Endothelial cell of umbilical vein (primary cell): ENCODE measurements around the gene FBP2. TPM values are rescaled to one million over a fixed set of nuclear protein-coding genes. Genes with fewer than 3 reads are reported as not detected.

Experiments
- BruUV-seq: library from RNA; stranded (reverse); fragments of 400-500 nt; replicated peaks from 2 replicates; lab custom pipeline; 2021; lab: Mats Ljungman, UMichigan
- CTCF ChIA-PET: fragments of 300-600, 350-600 bp; sonication (Branson Sonifier 250); formaldehyde crosslinking; loops from one replicate; lab custom pipeline; 2021; ENCODE audit warnings: antibody characterized with exemption, inconsistent platforms; lab: Charles Lee
- POLR2A ChIA-PET: fragments of 300-600, 350-600 bp; sonication (Branson Sonifier 250); formaldehyde crosslinking; loops from one replicate; lab custom pipeline; 2021; ENCODE audit warnings: antibody characterized with exemption, inconsistent platforms; lab: Charles Lee
- DNase-seq: peaks from one replicate; pipeline ENCODE4 v3.0.0-alpha.2; 2011; ENCODE audit warnings: low read depth, low spot score
- FAIRE-seq: peaks from 2 replicates; lab custom pipeline; 2011; peaks lifted over from hg19 to GRCh38; lab: Jason Lieb, UNC
- H2AFZ ChIP-seq: 2 replicates; pipeline ENCODE4 v1.6.0; 2012; ENCODE audit warnings: low read depth, low read length, control low read depth, inconsistent platforms
- H3K27ac ChIP-seq: 2 replicates; pipeline ENCODE4 v1.5.1; 2011; ENCODE audit warnings: low read depth, mild to moderate bottlenecking, control low read depth, low read length, moderate library complexity; ENCODE audit not compliant: insufficient read depth
- H3K27me3 ChIP-seq, 2 experiments: 2 replicates each; pipeline versions ENCODE4 v1.6.0 to v1.6.1; 2011; ENCODE audit warnings: low read length in 2 of 2, mixed read lengths in 1 of 2; ENCODE audit not compliant: control insufficient read depth in 2 of 2, insufficient read depth in 2 of 2
- H3K36me3 ChIP-seq, 2 experiments: 2 replicates in 1 of 2; 3 replicates in 1 of 2; pipeline ENCODE4 v1.5.1; 2011; ENCODE audit warnings: low read length in 2 of 2, mild to moderate bottlenecking in 1 of 2, moderate library complexity in 1 of 2; ENCODE audit not compliant: control insufficient read depth in 2 of 2, insufficient read depth in 2 of 2; ENCODE audit errors: extremely low read depth in 1 of 2
- H3K4me1 ChIP-seq: 3 replicates; pipeline ENCODE4 v1.5.1; 2011; ENCODE audit warnings: mild to moderate bottlenecking, low read length; ENCODE audit not compliant: control insufficient read depth, insufficient read depth; ENCODE audit errors: extremely low read depth
- H3K4me2 ChIP-seq: 2 replicates; pipeline ENCODE4 v1.6.1; 2011; ENCODE audit warnings: low read length, control low read depth, mixed read lengths; ENCODE audit not compliant: insufficient read depth
- H3K4me3 ChIP-seq, 3 experiments: fragments of 200-600 bp in 1 of 3; sonication (generic), shearing (Covaris generic) in 1 of 3; replicated peaks in 1 of 3; 2 replicates each; pipeline ENCODE4 v1.5.1; 2011 to 2016; ENCODE audit warnings: control low read depth in 3 of 3, low read length in 3 of 3, mild to moderate bottlenecking in 2 of 3, inconsistent platforms in 1 of 3, low read depth in 1 of 3, moderate library complexity in 1 of 3; ENCODE audit not compliant: insufficient read depth in 1 of 3
- H3K79me2 ChIP-seq: 2 replicates; pipeline ENCODE4 v1.6.0; 2012; ENCODE audit warnings: low read length, inconsistent platforms; ENCODE audit not compliant: control insufficient read depth, insufficient read depth
- H3K9ac ChIP-seq: replicated peaks from 2 replicates; pipeline ENCODE3; 2011; ENCODE audit warnings: low read length, control low read depth; ENCODE audit not compliant: insufficient read depth; ENCODE audit errors: extremely low read depth
- H3K9me1 ChIP-seq: replicated peaks from 3 replicates; pipeline ENCODE4 v1.6.0; 2011; ENCODE audit warnings: mild to moderate bottlenecking, low read length; ENCODE audit not compliant: control insufficient read depth, insufficient read depth; ENCODE audit errors: extremely low read depth
- H3K9me3 ChIP-seq: replicated peaks from 2 replicates; pipeline ENCODE4 v1.5.1; 2012; ENCODE audit warnings: low read length, inconsistent platforms; ENCODE audit not compliant: control insufficient read depth, insufficient read depth
- H4K20me1 ChIP-seq: replicated peaks from 2 replicates; pipeline ENCODE3; 2011; ENCODE audit warnings: mild to moderate bottlenecking, low read length; ENCODE audit not compliant: control insufficient read depth, insufficient read depth; ENCODE audit errors: extremely low read depth
- EZH2 ChIP-seq: IDR thresholded peaks from 2 replicates; pipeline ENCODE4 v1.6.1; 2012; ENCODE audit warnings: borderline replicate concordance, low read depth, mild to moderate bottlenecking, moderate library complexity, low read length, inconsistent platforms; ENCODE audit not compliant: severe bottlenecking
- FOS ChIP-seq: IDR thresholded peaks from 2 replicates; pipeline ENCODE4 v1.6.1; 2011; ENCODE audit warnings: mild to moderate bottlenecking, low read length, moderate library complexity, borderline replicate concordance; ENCODE audit not compliant: insufficient read depth
- GATA2 ChIP-seq: IDR thresholded peaks from 2 replicates; pipeline ENCODE4 v1.7.0; 2011; ENCODE audit warnings: low read depth, mild to moderate bottlenecking, moderate library complexity, mixed read lengths, low read length; ENCODE audit not compliant: insufficient read length, insufficient read depth
- JUN ChIP-seq: IDR thresholded peaks from 2 replicates; pipeline ENCODE4 v1.6.1; 2011; ENCODE audit warnings: borderline replicate concordance, low read depth; ENCODE audit not compliant: insufficient read length, insufficient read depth
- MYC ChIP-seq: IDR thresholded peaks from one replicate; pipeline ENCODE4 v1.6.1; 2011; ENCODE audit warnings: mild to moderate bottlenecking, low read depth, low read length
- POLR2A ChIP-seq: IDR thresholded peaks from 2 replicates; pipeline ENCODE4 v1.6.1; 2012; ENCODE audit warnings: low read depth, mild to moderate bottlenecking, control low read depth, low read length
- POLR2AphosphoS5 ChIP-seq: IDR thresholded peaks from 2 replicates; pipeline ENCODE4 v1.6.1; 2012; ENCODE audit warnings: low read depth, mild to moderate bottlenecking, control low read depth, low read length, moderate library complexity; ENCODE audit not compliant: insufficient read depth
- dilution Hi-C: fragments of 300-500 bp; cut with MboI; formaldehyde crosslinking; loops from one replicate; pipeline ENCODE4 v1.15.0; 2019; ENCODE audit warnings: low sequenced_read_pairs; ENCODE audit not compliant: extremely low pct_ligation_motif_present
- intact Hi-C: fragments of 100-400 bp; cut with micrococcal nuclease; formaldehyde crosslinking; loops from one replicate; pipeline ENCODE4 v1.10.0; 2022
- polyA plus RNA-seq, 4 experiments: library from polyadenylated mRNA; depleted of rRNA in 3 of 4; stranded (reverse) in 3 of 4; unstranded in 1 of 4; fragments of >200 nt; gene quantifications; 2 replicates each; pipeline versions ENCODE4 v1.2.1 to v1.2.3, GENCODE V29; 2011 to 2012; ENCODE audit warnings: missing spikeins in 1 of 4
- total RNA-seq: library from RNA; stranded (reverse); gene quantifications from 2 replicates; pipeline ENCODE4 v1.2.3, GENCODE V29; 2021
- TF ChIP-seq, protein P1 (sequence below), 2 donors: IDR thresholded peaks; 1 replicate in 1 of 2; 2 replicates in 1 of 2; pipeline ENCODE4 v1.5.1; 2011; ENCODE audit warnings: low read length in 2 of 2, mild to moderate bottlenecking in 2 of 2, moderate library complexity in 2 of 2, control low read depth in 1 of 2, inconsistent platforms in 1 of 2, low read depth in 1 of 2; ENCODE audit not compliant: insufficient read depth in 1 of 2; ENCODE audit errors: extremely low read depth in 1 of 2
- TF ChIP-seq, protein P2 (sequence below): IDR thresholded peaks from 2 replicates; pipeline ENCODE4 v1.6.1; 2011; ENCODE audit not compliant: insufficient read depth, insufficient read length

Gene FBP2
- total and polyA plus RNA-seq, 2 donors (not counting 3 experiments of a cell fraction or from before 2014, with no cell fraction given) = not detected

DNA sequence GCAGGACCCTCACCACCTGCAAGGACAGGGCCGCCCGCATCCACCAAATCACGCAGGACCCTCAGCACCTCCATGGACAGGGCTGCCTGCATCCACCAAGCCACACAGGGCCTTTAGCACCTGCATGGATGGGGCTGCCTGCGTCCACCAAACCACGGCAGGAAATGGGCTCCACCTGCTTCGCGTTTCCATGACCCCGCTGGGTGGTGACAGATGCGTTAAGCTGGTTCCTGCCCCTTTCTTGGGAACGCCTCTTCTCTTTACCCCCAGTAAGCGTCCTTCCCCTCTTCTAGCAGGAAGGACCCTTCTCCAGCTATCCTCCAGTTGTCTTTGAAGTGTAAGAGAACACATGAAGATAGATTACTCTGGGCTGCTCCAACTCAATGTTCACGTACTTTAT lies 32.2 kb upstream of the FBP2 start:
- H3K4me2 ChIP-seq = no peak overlapping the region
- no peak overlapping the region for H3K4me3 ChIP-seq
- no peak overlapping the region for H3K9ac ChIP-seq
- DNase-seq (no peak), FAIRE-seq (no peak)
- dilution Hi-C loops = no loop called here
- TF ChIP-seq POLR2A = no peak
- TF ChIP-seq MYC = no peak
- no peak for TF ChIP-seq POLR2AphosphoS5
- TF ChIP-seq, protein P1, sequence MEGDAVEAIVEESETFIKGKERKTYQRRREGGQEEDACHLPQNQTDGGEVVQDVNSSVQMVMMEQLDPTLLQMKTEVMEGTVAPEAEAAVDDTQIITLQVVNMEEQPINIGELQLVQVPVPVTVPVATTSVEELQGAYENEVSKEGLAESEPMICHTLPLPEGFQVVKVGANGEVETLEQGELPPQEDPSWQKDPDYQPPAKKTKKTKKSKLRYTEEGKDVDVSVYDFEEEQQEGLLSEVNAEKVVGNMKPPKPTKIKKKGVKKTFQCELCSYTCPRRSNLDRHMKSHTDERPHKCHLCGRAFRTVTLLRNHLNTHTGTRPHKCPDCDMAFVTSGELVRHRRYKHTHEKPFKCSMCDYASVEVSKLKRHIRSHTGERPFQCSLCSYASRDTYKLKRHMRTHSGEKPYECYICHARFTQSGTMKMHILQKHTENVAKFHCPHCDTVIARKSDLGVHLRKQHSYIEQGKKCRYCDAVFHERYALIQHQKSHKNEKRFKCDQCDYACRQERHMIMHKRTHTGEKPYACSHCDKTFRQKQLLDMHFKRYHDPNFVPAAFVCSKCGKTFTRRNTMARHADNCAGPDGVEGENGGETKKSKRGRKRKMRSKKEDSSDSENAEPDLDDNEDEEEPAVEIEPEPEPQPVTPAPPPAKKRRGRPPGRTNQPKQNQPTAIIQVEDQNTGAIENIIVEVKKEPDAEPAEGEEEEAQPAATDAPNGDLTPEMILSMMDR (IDR thresholded peaks at IDR 0.05; ENCODE audit: extremely low read depth in 1 of 2, insufficient read depth in 1 of 2, low read depth in 1 of 2, low read length in 2 of 2) = no peak
- TF ChIP-seq EZH2 = no peak
- no peak for TF ChIP-seq JUN
- TF ChIP-seq GATA2 = no peak
- TF ChIP-seq, protein P2, sequence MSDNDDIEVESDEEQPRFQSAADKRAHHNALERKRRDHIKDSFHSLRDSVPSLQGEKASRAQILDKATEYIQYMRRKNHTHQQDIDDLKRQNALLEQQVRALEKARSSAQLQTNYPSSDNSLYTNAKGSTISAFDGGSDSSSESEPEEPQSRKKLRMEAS = no peak
- TF ChIP-seq FOS = no peak
- no peaks in the 10 kb centered on the region for H3K79me2 ChIP-seq
- ChIA-PET POLR2A (no interaction called here), CTCF (no interaction called here)
- H3K4me1 ChIP-seq = peaks cover 2% of the 10 kb centered on the region
- peaks cover 4 to 5% of the 10 kb centered on the region in 2 experiments for H3K27me3 ChIP-seq
- intact Hi-C loops = no loop called here
- no TSS peak for BruUV-seq
- H3K27ac ChIP-seq = no peak overlapping the region
- H3K36me3 ChIP-seq = no peaks in the 10 kb centered on the region
- H3K9me3 ChIP-seq = no peaks in the 10 kb centered on the region
- H4K20me1 ChIP-seq = no peaks in the 10 kb centered on the region
- no peaks in the 10 kb centered on the region for H3K9me1 ChIP-seq
- no peak overlapping the region for H2AFZ ChIP-seq
